ENCODE measurements around the gene EXOSC5. TPM values are rescaled to one million over a fixed set of nuclear protein-coding genes. Genes with fewer than 3 reads are reported as not detected.
A peak's percentile ranks its signal among the peaks of the same experiment; 100 is the strongest.

Gene EXOSC5
- total RNA-seq, 3 donors from 2014 or later, result 12.5 to 16.4 (median 13.3) TPM

- TF ChIP-seq CTCF (IDR thresholded peaks at IDR 0.05), result no peak
Measured at GRCh38 chr19:41408256-41408655, 11.1 kb upstream of the EXOSC5 start.

GRCh38 chr19:41407271-41407670 is 10.1 kb upstream of the EXOSC5 start:
- Histone ChIP-seq H3K4me1 (ENCODE audit: low read depth) (peaks cover 6% of the 10 kb centered on the region), H3K4me3 (no peak overlapping the region), H3K36me3 (ENCODE audit: low read depth) (no peaks in the 10 kb centered on the region), H3K9me3 (no peaks in the 10 kb centered on the region)
- no peak for DNase-seq
- peak; percentile 32 for ATAC-seq
- no peak for TF ChIP-seq CTCF (IDR thresholded peaks at IDR 0.05)
- intact Hi-C loops (cut with DNase I, micrococcal nuclease), result no loop called here

More at GRCh38 chr19:41408256-41408655, 11.1 kb upstream of the EXOSC5 start:
- intact Hi-C loops (cut with DNase I, micrococcal nuclease), result no loop called here
- Histone ChIP-seq H3K4me1 (ENCODE audit: low read depth) (peaks cover 6% of the 10 kb centered on the region), H3K9me3 (no peaks in the 10 kb centered on the region), H3K4me3 (no peak overlapping the region), H3K36me3 (ENCODE audit: low read depth) (no peaks in the 10 kb centered on the region)
- DNase-seq (peak in 1 of 3 donors; percentile 37), ATAC-seq (peak; percentile 58)

GRCh38 chr19:41405776-41406175 is 8.6 kb upstream of the EXOSC5 start:
- H3K9me3 ChIP-seq, result no peaks in the 10 kb centered on the region
- no peaks in the 10 kb centered on the region for H3K36me3 ChIP-seq (ENCODE audit: low read depth)
- no peak for TF ChIP-seq CTCF (IDR thresholded peaks at IDR 0.05)
- intact Hi-C loops (cut with DNase I, micrococcal nuclease), result no loop called here
- no peak for ATAC-seq
- H3K4me1 ChIP-seq (ENCODE audit: low read depth), result peaks cover 6% of the 10 kb centered on the region
- H3K4me3 ChIP-seq, result no peak overlapping the region
- no peak for DNase-seq

GRCh38 chr19:41403181-41403970 is 6.2 kb upstream of the EXOSC5 start:
- ATAC-seq (no peak), DNase-seq (no peak)
- no peaks in the 10 kb centered on the region for H3K9me3 ChIP-seq
- intact Hi-C loops (cut with DNase I, micrococcal nuclease), result no loop called here
- H3K36me3 ChIP-seq (ENCODE audit: low read depth), result no peaks in the 10 kb centered on the region
- H3K4me1 ChIP-seq (ENCODE audit: low read depth), result peaks cover 4% of the 10 kb centered on the region
- no peak overlapping the region for H3K4me3 ChIP-seq
- no peak for TF ChIP-seq CTCF (IDR thresholded peaks at IDR 0.05)

- TF ChIP-seq CTCF (IDR thresholded peaks at IDR 0.05), result no peak
- Histone ChIP-seq H3K4me1 (ENCODE audit: low read depth) (peaks cover 6% of the 10 kb centered on the region), H3K4me3 (no peak overlapping the region), H3K9me3 (no peaks in the 10 kb centered on the region), H3K36me3 (ENCODE audit: low read depth) (no peaks in the 10 kb centered on the region)
- DNase-seq (no peak), ATAC-seq (no peak)
- intact Hi-C loops (cut with DNase I, micrococcal nuclease), result no loop called here
Measured at GRCh38 chr19:41402010-41402409, 4.9 kb upstream of the EXOSC5 start.

All from mucosa of descending colon (tissue), 3 donors.